Thymus (tissue), 11 donors: ENCODE data around the gene ZNF552. TPM values are rescaled to one million over a fixed set of nuclear protein-coding genes. Genes with fewer than 3 reads are reported as not detected.
A peak's percentile ranks its signal among the peaks of the same experiment; 100 is the strongest.
"Not testable (repeated sequence)": the region's sequence is repeated elsewhere in the genome, so short reads cannot be mapped to it uniquely, and the experiment has no call there.

ENCODE experiments used
- DNase-seq, 9 donors: peaks; one replicate each; pipeline ENCODE4 v3.0.0-alpha.2; 2013; ENCODE audit warnings: low spot score in 9 of 9, low read depth in 6 of 9, missing footprints in 1 of 9
- H3K27ac ChIP-seq, 2 donors: one replicate each; pipeline ENCODE4 v1.5.1; 2013; ENCODE audit warnings: control low read depth in 1 of 2, low read depth in 1 of 2, low read length in 1 of 2, mild to moderate bottlenecking in 1 of 2, moderate library complexity in 1 of 2
- H3K27me3 ChIP-seq, 2 donors: one replicate each; pipeline ENCODE4 v1.5.1; 2013; ENCODE audit warnings: low read length in 1 of 2; ENCODE audit not compliant: control insufficient read depth in 2 of 2, insufficient read depth in 1 of 2
- H3K36me3 ChIP-seq, 2 donors: one replicate each; pipeline ENCODE4 v1.5.1; 2013; ENCODE audit warnings: low read length in 1 of 2, mild to moderate bottlenecking in 1 of 2, moderate library complexity in 1 of 2; ENCODE audit not compliant: control insufficient read depth in 2 of 2, insufficient read depth in 2 of 2
- H3K4me1 ChIP-seq, 2 donors: one replicate each; pipeline ENCODE4 v1.5.1; 2013; ENCODE audit warnings: low read length in 2 of 2; ENCODE audit not compliant: control insufficient read depth in 2 of 2, insufficient read depth in 2 of 2
- H3K4me3 ChIP-seq, 2 donors: one replicate each; pipeline ENCODE4 v1.5.1; 2013; ENCODE audit warnings: low read length in 2 of 2, control low read depth in 1 of 2, mild to moderate bottlenecking in 1 of 2
- H3K9me3 ChIP-seq, 2 donors: one replicate each; pipeline ENCODE4 v1.5.1; 2013; ENCODE audit warnings: low read length in 1 of 2, mild to moderate bottlenecking in 1 of 2; ENCODE audit not compliant: control insufficient read depth in 2 of 2, insufficient read depth in 1 of 2
- WGBS: extraction: QIAGEN DNeasy Blood & Tissue Kit; methylation state at CpG from one replicate; pipeline ENCODE4 v1.1.7; 2013; 5-methylcytosine and 5-hydroxymethylcytosine counted together
- polyA plus RNA-seq: library from polyadenylated mRNA; stranded (reverse); fragments of 200-250 nt; gene quantifications from one replicate; pipeline ENCODE4 v1.2.3, GENCODE V29; 2013
- total RNA-seq: library from RNA; stranded (reverse); fragments of 120-200 nt; gene quantifications from one replicate; pipeline ENCODE4 v1.2.4, GENCODE V29; 2013
- donor health status: healthy.

ZNF552 gene
- total and polyA plus RNA-seq, 2 donors, result 7.3 to 7.8 TPM

DNA sequence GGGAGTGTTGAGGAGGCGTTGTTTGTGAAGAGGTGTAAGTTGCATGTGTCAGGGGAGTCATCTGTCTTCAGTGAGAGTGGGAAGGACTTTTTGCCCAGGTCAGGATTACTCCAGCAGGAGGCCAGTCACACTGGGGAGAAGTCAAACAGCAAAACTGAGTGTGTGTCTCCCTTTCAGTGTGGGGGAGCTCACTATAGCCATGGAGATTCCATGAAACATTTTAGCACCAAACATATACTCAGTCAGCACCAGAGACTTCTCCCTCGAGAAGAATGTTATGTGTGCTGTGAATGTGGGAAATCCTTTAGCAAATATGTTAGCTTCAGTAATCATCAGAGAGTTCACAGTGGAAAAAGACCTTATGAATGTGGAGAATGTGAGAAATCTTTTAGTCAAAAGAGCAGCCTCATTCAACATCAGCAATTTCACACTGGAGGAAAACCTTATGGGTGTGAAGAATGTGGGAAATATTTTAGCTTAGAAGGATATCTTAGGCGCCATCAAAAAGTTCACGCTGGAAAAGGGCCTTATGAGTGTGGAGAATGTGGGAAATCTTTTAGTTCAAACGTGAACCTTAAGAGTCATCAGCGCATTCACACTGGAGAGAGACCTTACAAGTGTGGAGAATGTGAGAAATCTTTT lies 26.5 kb upstream of the ZNF552 start:
- DNase-seq, result no peak
- Histone ChIP-seq H3K9me3 (no peaks in the 10 kb centered on the region), H3K27me3 (no peaks in the 10 kb centered on the region), H3K27ac (no peak overlapping the region), H3K4me1 (no peaks in the 10 kb centered on the region), H3K36me3 (peaks cover 6 to 23% of the 10 kb centered on the region in 2 donors), H3K4me3 (no peak overlapping the region)
- 87% methylated on average over 6 of the region's 6 CpGs for WGBS

DNA sequence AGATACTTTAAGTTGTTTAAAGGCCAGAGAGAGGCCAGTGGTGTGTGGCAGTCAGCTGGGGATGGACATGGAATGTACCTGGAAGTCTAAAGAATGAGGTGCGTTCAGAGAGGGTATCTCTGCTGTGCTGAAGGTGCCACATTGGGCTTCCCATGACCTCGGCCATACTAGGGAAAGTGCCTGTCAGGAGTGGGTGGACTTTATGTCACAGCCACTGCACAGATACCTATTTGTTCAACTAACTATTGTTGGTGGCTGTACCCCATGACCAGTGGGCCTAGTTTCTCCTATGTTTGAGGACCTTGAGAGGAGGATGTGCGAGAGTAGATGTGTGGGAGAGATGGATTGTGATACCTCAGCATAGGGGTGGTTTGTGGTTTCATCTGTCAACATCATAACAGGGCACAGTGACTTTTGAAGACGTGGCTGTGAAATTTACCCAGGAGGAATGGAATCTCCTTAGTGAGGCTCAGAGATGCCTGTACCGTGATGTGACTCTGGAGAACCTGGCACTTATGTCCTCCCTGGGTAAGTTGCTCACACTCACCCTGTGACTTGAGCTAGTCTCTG lies 24.0 kb upstream of the ZNF552 start:
- not testable (repeated sequence) for DNase-seq, H3K4me1 ChIP-seq, H3K4me3 ChIP-seq, H3K27me3 ChIP-seq, H3K9me3 ChIP-seq, H3K27ac ChIP-seq
- peaks cover 6 to 20% of the 10 kb centered on the region in 2 donors for H3K36me3 ChIP-seq
- whole genome bisulfite sequencing, result 83% methylated on average over 5 of the region's 5 CpGs

DNA sequence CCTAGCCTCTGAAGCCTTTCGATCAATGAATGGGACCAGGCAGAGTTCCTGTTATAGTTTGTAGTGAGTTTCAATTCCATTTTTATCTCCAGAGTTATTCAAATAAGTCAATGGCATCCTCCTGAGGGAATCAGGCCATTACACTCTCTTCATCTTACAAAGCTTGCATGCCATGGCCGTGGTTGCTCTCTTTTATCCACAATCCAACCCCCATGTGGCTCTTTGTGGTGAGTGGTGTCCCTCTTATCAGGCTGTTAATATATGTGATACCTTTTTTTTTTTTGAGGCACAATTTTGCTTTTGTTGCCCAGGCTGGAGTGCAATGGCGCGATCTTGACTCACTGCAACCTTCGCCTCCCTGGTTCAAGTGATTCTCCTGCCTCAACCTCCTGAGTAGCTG lies 22.3 kb upstream of the ZNF552 start:
- H3K4me1 ChIP-seq, H3K36me3 ChIP-seq, H3K27ac ChIP-seq, DNase-seq, H3K4me3 ChIP-seq, H3K9me3 ChIP-seq, H3K27me3 ChIP-seq: not testable (repeated sequence)
- WGBS, result 99% methylated on average over 5 of the region's 5 CpGs

DNA sequence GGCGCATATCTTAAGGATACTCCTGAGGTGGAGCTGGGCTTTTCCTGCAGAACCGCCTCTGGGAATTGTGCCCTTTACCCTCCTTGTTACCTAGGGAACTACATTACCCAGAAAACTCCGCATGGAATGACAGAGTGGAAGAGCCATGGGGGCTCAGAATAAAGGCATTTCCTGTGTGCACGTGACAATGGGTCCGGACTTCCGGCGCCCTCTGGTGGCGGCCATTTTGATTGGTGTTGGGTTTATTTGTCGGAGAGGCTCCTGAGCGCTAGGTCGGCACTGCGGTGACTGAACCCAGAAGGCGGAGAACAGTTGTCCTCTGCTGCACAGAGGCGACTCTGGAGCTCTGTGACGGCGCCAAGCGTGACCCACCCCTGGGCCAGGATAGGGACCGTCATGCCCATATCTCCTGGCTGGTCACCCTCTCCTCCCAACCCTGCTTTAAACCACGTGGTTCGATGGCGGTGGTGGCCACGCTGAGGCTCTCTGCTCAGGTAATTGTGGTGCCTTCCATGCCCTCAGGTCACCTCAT lies 15.4 kb upstream of the ZNF552 start, which contains the start of gene ZNF587B:
ZNF587B (plus strand) TSS at position 229 of the 532 bp plus-strand sequence; CDS start at position 459, 230 bp downstream.
- Histone ChIP-seq H3K4me3 (peak within 1 kb of the TSS in 1 of 2 donors; percentile 34), H3K9me3 (no peaks in the 10 kb centered on the region), H3K27me3 (no peaks in the 10 kb centered on the region), H3K4me1 (no peaks in the 10 kb centered on the region), H3K36me3 (no peaks in the 10 kb centered on the region), H3K27ac (peak within 1 kb of the TSS in 1 of 2 donors; percentile 24)
- peak in 3 of 9 donors; percentile 21 to 65 (median 41) for DNase-seq
- 82% methylated on average over 22 of the region's 22 CpGs for WGBS

DNA sequence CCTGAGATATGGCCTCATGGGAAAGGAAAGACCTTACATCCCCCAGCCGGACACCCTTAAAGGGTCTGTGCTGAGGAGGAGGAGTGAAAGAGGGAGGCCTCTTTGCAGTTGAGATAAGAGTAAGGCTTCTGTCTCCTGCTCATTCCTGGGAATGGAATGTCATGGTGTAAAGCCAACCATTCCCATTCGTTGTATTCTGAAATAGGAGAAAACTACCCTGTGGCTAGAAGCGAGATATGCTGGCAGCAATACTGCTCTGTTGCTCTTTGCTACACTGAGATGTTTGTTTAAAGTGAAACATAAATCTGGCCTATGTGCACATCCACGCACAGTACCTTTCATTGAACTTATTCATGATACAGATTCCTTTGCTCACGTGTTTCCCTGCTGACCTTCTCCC lies 14.6 kb upstream of the ZNF552 start:
- 97% methylated on average over 5 of the region's 5 CpGs for WGBS
- H3K36me3 ChIP-seq, result no peaks in the 10 kb centered on the region
- H3K4me3 ChIP-seq, result no peak overlapping the region
- H3K27me3 ChIP-seq, result no peaks in the 10 kb centered on the region
- DNase-seq, result no peak
- H3K27ac ChIP-seq, result no peak overlapping the region
- no peaks in the 10 kb centered on the region for H3K9me3 ChIP-seq
- H3K4me1 ChIP-seq, result no peaks in the 10 kb centered on the region

DNA sequence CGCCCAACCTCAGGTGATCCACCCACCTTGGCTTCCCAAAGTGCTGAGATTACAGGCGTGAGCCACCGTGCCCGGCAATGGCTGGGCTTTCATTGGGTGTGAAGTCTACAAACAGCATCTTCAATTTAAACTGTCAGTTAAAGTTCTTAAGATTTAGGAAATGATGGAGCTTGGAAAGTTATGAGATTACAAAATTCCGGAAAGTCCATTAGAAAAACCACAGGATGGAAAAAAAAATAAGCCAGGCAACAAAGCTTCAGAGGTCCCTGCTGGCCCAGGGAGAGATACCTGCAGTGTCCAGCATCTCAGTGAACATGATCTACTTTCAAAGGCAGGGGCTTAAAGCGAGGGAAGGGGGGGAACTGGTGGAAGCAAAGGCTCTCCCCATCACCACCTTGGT lies 10.8 kb upstream of the ZNF552 start:
- WGBS, result 96% methylated on average over 6 of the region's 6 CpGs
- Histone ChIP-seq H3K36me3 (no peaks in the 10 kb centered on the region), H3K4me3 (no peak overlapping the region), H3K27me3 (no peaks in the 10 kb centered on the region), H3K4me1 (peaks cover 0 to 4% of the 10 kb centered on the region in 2 donors), H3K27ac (no peak overlapping the region), H3K9me3 (no peaks in the 10 kb centered on the region)
- no peak for DNase-seq

DNA sequence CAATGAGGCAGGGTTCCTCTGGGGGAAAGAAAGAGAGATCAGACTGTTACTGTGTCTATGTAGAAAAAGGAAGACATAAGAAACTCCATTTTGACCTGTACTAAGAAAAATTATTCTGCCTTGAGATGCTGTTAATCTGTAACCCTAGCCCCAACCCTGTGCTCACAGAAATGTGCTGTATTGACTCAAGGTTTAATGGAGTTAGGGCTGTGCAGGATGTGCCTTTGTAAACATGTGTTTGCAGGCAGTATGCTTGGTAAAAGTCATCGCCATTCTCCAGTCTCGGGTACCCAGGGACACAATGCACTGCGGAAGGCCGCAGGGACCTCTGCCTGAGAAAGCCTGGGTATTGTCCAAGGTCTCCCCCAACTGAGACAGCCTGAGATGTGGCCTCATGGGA lies 8.9 kb upstream of the ZNF552 start:
- not testable (repeated sequence) for DNase-seq, H3K27me3 ChIP-seq, H3K9me3 ChIP-seq, H3K4me3 ChIP-seq, H3K27ac ChIP-seq, H3K36me3 ChIP-seq, H3K4me1 ChIP-seq
- WGBS, result 98% methylated on average over 4 of the region's 4 CpGs

DNA sequence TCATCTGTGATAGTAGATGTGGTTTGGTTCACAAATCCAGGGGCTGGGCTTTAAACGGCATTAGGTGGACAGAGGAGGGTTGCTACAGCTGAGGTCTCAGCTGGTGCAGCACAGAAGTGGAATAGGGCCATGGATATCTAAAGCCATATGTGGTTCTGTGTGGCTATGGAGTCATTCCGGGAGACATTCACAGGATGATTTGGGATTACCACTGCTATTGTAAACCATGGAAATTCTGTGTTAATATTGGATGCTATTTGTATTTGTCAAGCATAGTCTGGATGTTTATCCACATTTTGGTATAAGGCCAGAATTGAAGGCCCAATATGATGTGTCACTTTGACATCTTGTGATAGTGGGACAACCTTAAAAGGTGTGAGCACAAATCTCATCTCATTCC lies 8.4 kb upstream of the ZNF552 start:
- H3K27ac ChIP-seq, H3K36me3 ChIP-seq, H3K9me3 ChIP-seq, H3K4me1 ChIP-seq, H3K4me3 ChIP-seq, DNase-seq, H3K27me3 ChIP-seq: not testable (repeated sequence)
- 95% methylated on average over 2 of the region's 2 CpGs for WGBS

DNA sequence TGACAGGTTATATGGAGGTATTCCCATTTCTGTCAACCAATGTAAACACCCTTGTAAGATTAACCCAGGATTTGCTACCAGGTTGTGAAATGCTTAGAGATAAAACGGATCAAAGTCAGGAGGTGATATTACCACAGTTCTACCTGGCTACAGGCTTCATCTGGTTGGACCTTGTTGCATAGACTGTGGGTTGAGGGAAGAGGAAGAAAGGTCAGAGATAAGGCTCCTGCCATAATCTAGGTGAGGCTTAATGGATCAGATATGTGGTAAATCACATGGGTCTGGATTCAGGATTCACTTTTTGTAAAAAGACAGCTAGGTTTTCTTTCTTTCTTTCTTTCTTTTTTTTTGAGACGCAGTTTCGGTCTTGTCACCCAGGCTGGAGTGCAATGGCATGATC lies 6.8 kb upstream of the ZNF552 start:
- 98% methylated on average over 3 of the region's 3 CpGs for WGBS
- H3K36me3 ChIP-seq, DNase-seq, H3K27me3 ChIP-seq, H3K4me1 ChIP-seq, H3K4me3 ChIP-seq, H3K9me3 ChIP-seq, H3K27ac ChIP-seq: not testable (repeated sequence)
